Central memory CD8-positive, alpha-beta T cell (primary cell): ENCODE results near the gene GRIN2D.

Experiments used
- ATAC-seq: fragments of 150-1000 bp; cut with Tn5 transposase; replicated peaks from 2 replicates; pipeline ENCODE4 v1.10.0; 2022; ENCODE audit warnings: mild to moderate bottlenecking, moderate FRiP score, moderate number of reproducible peaks; ENCODE audit not compliant: poor library complexity, severe bottlenecking; ENCODE audit errors: extremely low read depth
- DNase-seq, 2 donors: peaks; one replicate each; pipeline ENCODE4 v3.0.0; 2021; ENCODE audit warnings: low spot score in 2 of 2
- H3K27ac Mint-ChIP-seq: one replicate; pipeline ENCODE4 v1.8.0; 2022; ENCODE audit warnings: low read depth, mild to moderate bottlenecking, moderate library complexity, mixed read lengths
- H3K27me3 Mint-ChIP-seq: one replicate; pipeline ENCODE4 v1.8.0; 2022; ENCODE audit warnings: mixed read lengths
- H3K36me3 Mint-ChIP-seq: one replicate; pipeline ENCODE4 v1.8.0; 2022; ENCODE audit warnings: mild to moderate bottlenecking, moderate library complexity, mixed read lengths; ENCODE audit not compliant: insufficient read depth
- H3K4me1 Mint-ChIP-seq: one replicate; pipeline ENCODE4 v1.8.0; 2022; ENCODE audit warnings: mixed read lengths
- H3K4me3 Mint-ChIP-seq: one replicate; pipeline ENCODE4 v1.8.0; 2022; ENCODE audit warnings: mild to moderate bottlenecking, moderate library complexity, mixed read lengths
- H3K9me3 Mint-ChIP-seq: one replicate; pipeline ENCODE4 v1.8.0; 2022; ENCODE audit warnings: mixed read lengths

Gene GRIN2D

DNA sequence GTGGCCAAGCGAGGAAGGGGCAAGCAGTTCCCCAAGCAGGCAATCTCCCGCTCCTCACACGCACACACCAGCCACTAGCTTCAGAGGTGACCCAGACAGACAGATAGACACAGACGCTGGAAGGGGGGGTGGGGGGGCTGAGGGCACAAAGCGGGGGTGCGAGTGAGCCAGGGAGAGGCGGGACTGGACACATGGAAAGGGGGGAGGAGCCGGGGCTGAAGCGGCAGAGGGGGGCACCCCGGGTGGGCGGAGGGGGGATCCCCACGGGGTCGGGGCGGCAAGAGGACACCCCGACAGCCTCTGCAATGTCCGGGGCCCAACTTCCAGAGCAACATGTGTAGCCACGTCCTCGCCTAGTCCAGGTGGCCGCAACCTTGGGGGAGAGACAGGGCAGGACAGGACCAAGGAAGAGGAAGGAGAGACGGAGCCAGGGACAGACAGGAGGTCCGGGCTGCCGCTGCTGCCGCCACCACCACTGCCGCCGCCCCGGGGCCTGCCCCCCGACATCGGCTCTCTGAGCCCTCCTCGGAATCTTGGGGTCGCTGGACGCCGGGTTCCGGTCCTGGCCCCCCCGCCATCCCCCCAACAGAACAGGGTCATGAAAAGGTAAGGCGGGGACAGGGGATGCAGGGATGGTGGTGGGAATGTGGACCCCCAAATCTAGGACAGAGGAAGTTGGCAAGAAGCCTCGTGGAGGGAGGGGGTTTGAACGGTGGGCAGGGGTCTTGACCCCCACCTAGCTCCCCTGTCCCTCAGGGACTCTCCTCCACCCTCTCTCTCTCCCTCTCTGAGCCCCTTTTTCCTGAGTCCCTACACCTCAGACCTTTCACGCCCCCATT is 1.1 kb downstream of the GRIN2D start:
- Mint-ChIP-seq H3K27ac (no peak overlapping the region), H3K9me3 (peaks cover 4% of the 10 kb centered on the region), H3K27me3 (peaks cover 41% of the 10 kb centered on the region), H3K36me3 (peaks cover 23% of the 10 kb centered on the region), H3K4me3 (peak overlapping the region; percentile 39), H3K4me1 (peaks cover 64% of the 10 kb centered on the region)
- DNase-seq: no peak
- ATAC-seq: no peak

DNA sequence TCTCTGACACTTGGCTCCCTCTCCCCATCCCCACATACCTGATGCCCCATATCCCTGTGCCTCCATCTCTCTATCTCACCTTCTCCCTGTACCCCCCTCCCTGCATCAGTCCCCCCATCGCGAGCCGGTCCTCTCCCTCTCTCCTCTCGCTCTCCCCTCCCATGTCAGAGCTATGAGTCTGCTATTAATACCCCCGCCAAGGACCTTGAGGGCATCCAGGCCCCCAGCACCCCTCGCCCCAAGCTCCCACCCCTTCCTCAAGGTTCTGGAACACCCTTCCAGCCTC is 1.6 kb downstream of the GRIN2D start:
- peaks cover 6% of the 10 kb centered on the region for H3K9me3 Mint-ChIP-seq
- H3K4me1 Mint-ChIP-seq: peaks cover 68% of the 10 kb centered on the region
- peak overlapping the region; percentile 16 for H3K4me3 Mint-ChIP-seq
- H3K27me3 Mint-ChIP-seq: peaks cover 41% of the 10 kb centered on the region
- ATAC-seq (no peak), DNase-seq (no peak)
- H3K27ac Mint-ChIP-seq: no peak overlapping the region
- peaks cover 24% of the 10 kb centered on the region for H3K36me3 Mint-ChIP-seq

- DNase-seq: no peak
- H3K27ac Mint-ChIP-seq: no peak overlapping the region
- peaks cover 6% of the 10 kb centered on the region for H3K9me3 Mint-ChIP-seq
- H3K4me3 Mint-ChIP-seq: peak overlapping the region; percentile 37
- peaks cover 64% of the 10 kb centered on the region for H3K4me1 Mint-ChIP-seq
- peaks cover 24% of the 10 kb centered on the region for H3K36me3 Mint-ChIP-seq
- peaks cover 41% of the 10 kb centered on the region for H3K27me3 Mint-ChIP-seq
- ATAC-seq: no peak
Measured at GRCh38 chr19:48395499-48395898, 2.0 kb downstream of the GRIN2D start.

DNA sequence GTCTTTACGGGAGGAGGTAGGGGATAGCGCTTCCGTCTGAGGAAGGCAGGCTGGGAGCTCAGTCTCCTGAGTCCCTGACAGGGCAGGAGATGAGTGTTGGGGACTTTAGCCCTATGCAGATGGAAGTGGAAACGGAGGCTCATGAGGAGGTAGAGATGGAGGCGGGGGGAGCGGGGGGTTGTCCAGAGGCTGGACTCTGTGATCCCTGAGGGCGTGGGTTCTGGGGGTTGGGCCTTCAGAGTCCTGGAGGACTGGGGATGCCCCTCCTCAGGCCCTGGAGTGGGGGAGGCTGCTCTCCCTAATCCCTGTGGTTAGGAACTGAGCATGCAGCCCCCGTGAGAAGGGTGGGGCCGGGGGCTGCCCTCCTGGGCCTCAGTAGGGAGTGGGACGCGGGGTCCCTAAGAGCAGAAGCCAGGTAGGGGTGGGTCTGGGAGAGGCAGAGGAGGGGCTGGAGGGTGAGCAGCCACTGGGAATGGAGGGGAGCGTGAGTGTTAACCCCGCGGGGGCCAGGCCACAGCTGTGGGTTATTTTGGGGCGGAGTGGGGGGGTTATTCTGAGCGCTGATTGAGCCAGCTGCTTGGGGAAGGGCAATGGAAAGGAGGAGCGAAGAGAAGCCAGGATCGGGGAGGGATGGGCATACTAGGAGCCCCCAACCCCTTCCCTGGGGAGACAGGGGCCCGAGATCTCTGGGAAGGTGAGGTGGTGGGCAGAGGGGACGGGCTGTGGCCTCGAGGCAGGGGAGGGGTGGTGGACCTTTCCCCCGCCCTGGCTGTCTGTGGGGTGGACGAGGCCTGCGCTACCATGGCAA is 2.8 kb downstream of the GRIN2D start:
- peaks cover 6% of the 10 kb centered on the region for H3K9me3 Mint-ChIP-seq
- peak overlapping the region; percentile 37 for H3K4me3 Mint-ChIP-seq
- H3K4me1 Mint-ChIP-seq: peaks cover 60% of the 10 kb centered on the region
- no peak overlapping the region for H3K27ac Mint-ChIP-seq
- peaks cover 41% of the 10 kb centered on the region for H3K27me3 Mint-ChIP-seq
- H3K36me3 Mint-ChIP-seq: peaks cover 19% of the 10 kb centered on the region
- DNase-seq: no peak
- ATAC-seq: no peak

GRCh38 chr19:48396824-48397176 is 3.3 kb downstream of the GRIN2D start:
- no peak overlapping the region for H3K27ac Mint-ChIP-seq
- ATAC-seq (no peak), DNase-seq (no peak)
- H3K4me3 Mint-ChIP-seq: peak overlapping the region; percentile 37
- H3K27me3 Mint-ChIP-seq: peaks cover 41% of the 10 kb centered on the region
- H3K36me3 Mint-ChIP-seq: peaks cover 14% of the 10 kb centered on the region
- H3K4me1 Mint-ChIP-seq: peaks cover 59% of the 10 kb centered on the region
- peaks cover 6% of the 10 kb centered on the region for H3K9me3 Mint-ChIP-seq

DNA sequence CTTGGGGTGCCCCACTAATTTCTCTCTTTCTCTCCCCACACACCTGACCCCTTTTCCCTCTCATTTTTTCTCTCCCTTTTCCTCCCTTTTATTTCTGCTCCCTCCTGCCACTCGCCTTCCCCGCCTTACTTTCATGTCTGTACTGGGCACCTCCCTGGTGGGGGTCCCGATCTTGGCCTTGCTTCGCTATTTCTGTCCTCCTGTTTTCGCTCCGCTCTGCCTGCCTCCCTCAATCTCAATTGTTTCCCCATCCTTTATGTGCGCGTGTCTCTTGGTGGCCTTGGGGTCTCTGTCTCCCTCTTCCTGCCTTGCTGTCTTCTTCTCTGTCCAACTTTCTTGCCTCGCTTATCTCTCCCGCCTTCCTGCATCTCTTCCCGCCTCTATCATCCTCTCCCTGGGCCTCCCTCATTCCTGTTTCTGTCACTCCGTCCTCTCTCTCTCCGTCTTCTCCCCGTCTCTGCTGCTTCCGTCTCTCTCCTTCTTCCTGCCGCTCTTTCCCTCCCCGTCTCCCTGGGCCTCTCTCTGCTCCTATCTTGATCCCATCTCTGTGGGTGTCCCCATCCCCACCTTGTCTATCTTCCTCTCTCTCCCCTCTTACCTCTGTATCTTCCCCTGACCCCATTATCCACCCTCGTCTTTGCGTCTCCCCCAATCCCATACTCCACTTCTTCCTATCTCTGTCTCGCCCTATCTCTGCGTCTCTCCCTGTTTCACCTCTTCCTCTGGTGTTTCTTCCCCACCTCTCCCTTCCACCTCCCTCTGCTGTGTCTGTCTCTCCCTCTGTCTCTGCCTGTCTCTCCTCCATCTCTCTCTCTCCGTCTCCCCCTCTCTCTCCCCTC is 4.0 kb downstream of the GRIN2D start:
- peak overlapping the region; percentile 87 for H3K4me3 Mint-ChIP-seq
- ATAC-seq (no peak), DNase-seq (no peak)
- H3K27ac Mint-ChIP-seq: peak overlapping the region; percentile 88
- H3K27me3 Mint-ChIP-seq: peaks cover 41% of the 10 kb centered on the region
- peaks cover 62% of the 10 kb centered on the region for H3K4me1 Mint-ChIP-seq
- H3K36me3 Mint-ChIP-seq: peaks cover 14% of the 10 kb centered on the region
- H3K9me3 Mint-ChIP-seq: peaks cover 6% of the 10 kb centered on the region

DNA sequence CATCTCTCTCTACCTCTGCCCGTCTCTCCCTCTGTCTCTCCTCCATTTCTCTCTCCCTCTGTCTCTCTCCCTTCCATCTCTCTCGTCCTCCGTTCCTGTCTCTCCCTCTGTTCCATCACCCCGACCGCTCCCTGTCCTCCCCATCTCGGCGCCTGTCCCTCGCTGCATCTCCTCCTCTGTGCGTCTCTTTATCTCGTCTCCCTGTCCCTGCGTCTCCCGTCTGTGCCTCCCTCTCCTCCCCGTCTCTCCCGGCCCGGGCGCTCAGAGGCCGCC is 4.6 kb downstream of the GRIN2D start:
- peaks cover 14% of the 10 kb centered on the region for H3K36me3 Mint-ChIP-seq
- ATAC-seq: no peak
- peaks cover 6% of the 10 kb centered on the region for H3K9me3 Mint-ChIP-seq
- H3K4me1 Mint-ChIP-seq: peaks cover 58% of the 10 kb centered on the region
- H3K4me3 Mint-ChIP-seq: peak overlapping the region; percentile 87
- peak overlapping the region; percentile 88 for H3K27ac Mint-ChIP-seq
- peaks cover 41% of the 10 kb centered on the region for H3K27me3 Mint-ChIP-seq
- no peak for DNase-seq

GRCh38 chr19:48398375-48399235 is 5.1 kb downstream of the GRIN2D start:
- Mint-ChIP-seq H3K27me3 (peaks cover 41% of the 10 kb centered on the region), H3K27ac (peak overlapping the region; percentile 88), H3K4me3 (peak overlapping the region; percentile 87), H3K36me3 (peaks cover 14% of the 10 kb centered on the region), H3K4me1 (peaks cover 62% of the 10 kb centered on the region), H3K9me3 (peaks cover 6% of the 10 kb centered on the region)
- DNase-seq (peak; percentile 76 to 82), ATAC-seq (peak; percentile 60)

DNA sequence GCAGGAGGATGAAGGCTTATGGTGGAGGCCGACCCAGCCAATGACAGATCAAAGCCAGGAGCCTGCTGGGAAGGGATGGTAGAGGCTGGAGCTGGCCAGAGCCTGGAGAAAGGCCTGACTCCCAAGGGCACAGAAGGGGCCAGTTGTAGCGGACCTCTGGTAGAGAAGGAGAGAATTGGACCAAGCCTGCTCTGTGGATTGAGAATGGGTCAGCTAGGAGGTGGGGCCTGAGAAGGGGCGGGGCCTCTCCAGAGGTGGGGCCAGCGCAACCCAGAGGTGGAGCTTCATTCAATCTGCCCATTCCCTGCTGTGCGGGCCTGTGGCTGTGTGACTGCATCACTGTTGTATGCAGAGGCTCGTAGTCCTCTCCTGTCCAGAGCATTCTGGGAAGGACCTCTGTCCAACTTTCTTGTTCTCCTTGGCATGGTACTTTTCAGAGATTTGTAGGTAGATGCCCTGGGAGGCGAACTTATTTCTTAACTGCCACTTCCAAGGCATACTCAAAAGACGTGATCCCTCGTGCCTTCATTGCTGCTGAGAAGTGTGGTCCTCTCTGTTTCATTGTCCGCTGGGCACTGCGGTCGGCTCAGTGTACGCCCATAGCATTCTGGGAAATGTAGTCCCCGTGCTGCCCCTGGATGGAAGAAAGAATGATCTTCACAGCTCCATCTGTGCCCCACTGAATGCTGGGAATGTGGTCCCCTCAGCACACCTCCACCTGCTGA is 6.7 kb downstream of the GRIN2D start:
- H3K27me3 Mint-ChIP-seq: peaks cover 25% of the 10 kb centered on the region
- H3K36me3 Mint-ChIP-seq: peaks cover 13% of the 10 kb centered on the region
- peaks cover 49% of the 10 kb centered on the region for H3K4me1 Mint-ChIP-seq
- ATAC-seq (no peak), DNase-seq (no peak)
- H3K4me3 Mint-ChIP-seq: no peak overlapping the region
- no peak overlapping the region for H3K27ac Mint-ChIP-seq
- peaks cover 6% of the 10 kb centered on the region for H3K9me3 Mint-ChIP-seq

DNA sequence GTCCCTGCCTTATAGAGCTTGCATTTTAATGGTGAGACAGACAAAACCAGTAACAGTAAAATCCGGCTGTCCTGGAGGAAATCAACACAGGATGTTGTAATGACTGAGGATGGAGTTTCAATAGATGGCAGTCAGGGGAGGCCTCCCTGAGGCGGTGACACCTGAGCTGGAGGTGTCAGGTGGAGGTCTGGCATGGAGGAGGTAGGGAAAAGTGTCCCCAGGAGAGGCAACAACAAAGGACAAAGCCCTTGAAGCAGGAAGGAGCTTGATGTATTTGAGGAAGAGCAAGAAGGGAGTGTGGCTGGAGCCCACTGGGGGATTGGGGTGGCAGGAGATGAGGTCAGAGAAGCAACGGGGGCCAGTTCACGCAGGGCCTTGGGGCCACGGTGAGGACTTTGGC is 7.8 kb downstream of the GRIN2D start:
- Mint-ChIP-seq H3K4me3 (no peak overlapping the region), H3K27ac (peak overlapping the region; percentile 1), H3K4me1 (peaks cover 38% of the 10 kb centered on the region), H3K36me3 (peaks cover 13% of the 10 kb centered on the region), H3K9me3 (peaks cover 6% of the 10 kb centered on the region), H3K27me3 (peaks cover 24% of the 10 kb centered on the region)
- ATAC-seq (no peak), DNase-seq (no peak)

DNA sequence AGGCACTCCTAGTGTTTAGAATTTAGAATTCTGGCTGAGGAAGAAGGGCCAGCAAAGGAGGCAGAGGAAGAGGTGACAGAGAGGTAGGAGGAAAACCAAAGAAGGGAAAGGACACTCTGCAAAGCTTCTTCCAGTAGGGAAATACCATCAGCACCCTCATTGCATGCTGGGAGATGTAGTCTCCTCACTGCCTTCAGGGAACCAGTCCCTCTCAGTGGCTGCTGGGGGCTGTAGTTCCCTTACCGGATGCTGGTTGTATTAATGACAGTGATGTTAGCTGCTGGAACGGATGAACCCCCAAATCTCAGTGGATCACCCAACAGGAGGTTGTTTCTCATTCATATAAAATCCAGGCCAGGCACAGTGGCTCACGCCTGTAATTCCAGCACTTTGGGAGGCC is 10.1 kb downstream of the GRIN2D start:
- peaks cover 26% of the 10 kb centered on the region for H3K4me1 Mint-ChIP-seq
- no peak overlapping the region for H3K27ac Mint-ChIP-seq
- DNase-seq (peak in 1 of 2 donors; percentile 37), ATAC-seq (peak; percentile 76)
- H3K36me3 Mint-ChIP-seq: peaks cover 8% of the 10 kb centered on the region
- no peak overlapping the region for H3K4me3 Mint-ChIP-seq
- H3K9me3 Mint-ChIP-seq: peaks cover 6% of the 10 kb centered on the region
- H3K27me3 Mint-ChIP-seq: peaks cover 27% of the 10 kb centered on the region
